Thoracic aorta (tissue), 2 donors: ENCODE results near the gene ACVRL1. TPM values are rescaled to one million over a fixed set of nuclear protein-coding genes. Genes with fewer than 3 reads are reported as not detected.
A peak's percentile ranks its signal among the peaks of the same experiment; 100 is the strongest.

Experiments used
- ATAC-seq: fragments of 150-250 bp; one replicate; pipeline ENCODE4 v1.8.0; 2017; ENCODE audit warnings: low read depth; ENCODE audit not compliant: insufficient number of reproducible peaks, low FRiP score
- DNase-seq: peaks from one replicate; pipeline ENCODE4 v3.0.0-alpha.2; 2020; ENCODE audit warnings: low spot score
- H3K27ac ChIP-seq, 2 donors: fragments of 200-600 bp; sonication (generic); 1 replicate in 1 of 2; 2 replicates in 1 of 2; pipeline ENCODE4 v1.5.1; 2016; ENCODE audit warnings: mild to moderate bottlenecking in 2 of 2, moderate library complexity in 2 of 2
- H3K27me3 ChIP-seq: fragments of 200-600 bp; sonication (generic); replicated peaks from 2 replicates; pipeline ENCODE4 v1.6.0; 2016; ENCODE audit warnings: mild to moderate bottlenecking; ENCODE audit not compliant: insufficient read depth
- H3K36me3 ChIP-seq: fragments of 200-600 bp; sonication (generic); one replicate; pipeline ENCODE4 v1.5.1; 2016
- H3K4me1 ChIP-seq, 2 donors: fragments of 200-600 bp; sonication (generic); 1 replicate in 1 of 2; 2 replicates in 1 of 2; pipeline versions ENCODE4 v1.5.1 to v1.6.0; 2016; ENCODE audit warnings: low read depth in 2 of 2, mild to moderate bottlenecking in 1 of 2; ENCODE audit not compliant: control insufficient read depth in 1 of 2
- H3K4me3 ChIP-seq: fragments of 200-600 bp; sonication (generic); 2 replicates; pipeline ENCODE4 v1.5.1; 2016; ENCODE audit warnings: mild to moderate bottlenecking
- H3K9me3 ChIP-seq: fragments of 200-600 bp; sonication (generic); 2 replicates; pipeline ENCODE4 v1.5.1; 2016
- total RNA-seq, 2 donors: library from RNA; depleted of rRNA; stranded (reverse); fragments of >200 nt; gene quantifications; one replicate each; pipeline versions ENCODE4 v1.1.0 to v1.2.3, GENCODE V29; 2016
- TF ChIP-seq, protein P1 (sequence below): fragments of 200-600 bp; sonication (generic); IDR thresholded peaks from one replicate; pipeline ENCODE4 v1.5.1; 2019; ENCODE audit warnings: antibody characterized with exemption

Gene ACVRL1
- total RNA-seq, 2 donors from 2014 or later = 81.4 to 90.2 TPM

DNA sequence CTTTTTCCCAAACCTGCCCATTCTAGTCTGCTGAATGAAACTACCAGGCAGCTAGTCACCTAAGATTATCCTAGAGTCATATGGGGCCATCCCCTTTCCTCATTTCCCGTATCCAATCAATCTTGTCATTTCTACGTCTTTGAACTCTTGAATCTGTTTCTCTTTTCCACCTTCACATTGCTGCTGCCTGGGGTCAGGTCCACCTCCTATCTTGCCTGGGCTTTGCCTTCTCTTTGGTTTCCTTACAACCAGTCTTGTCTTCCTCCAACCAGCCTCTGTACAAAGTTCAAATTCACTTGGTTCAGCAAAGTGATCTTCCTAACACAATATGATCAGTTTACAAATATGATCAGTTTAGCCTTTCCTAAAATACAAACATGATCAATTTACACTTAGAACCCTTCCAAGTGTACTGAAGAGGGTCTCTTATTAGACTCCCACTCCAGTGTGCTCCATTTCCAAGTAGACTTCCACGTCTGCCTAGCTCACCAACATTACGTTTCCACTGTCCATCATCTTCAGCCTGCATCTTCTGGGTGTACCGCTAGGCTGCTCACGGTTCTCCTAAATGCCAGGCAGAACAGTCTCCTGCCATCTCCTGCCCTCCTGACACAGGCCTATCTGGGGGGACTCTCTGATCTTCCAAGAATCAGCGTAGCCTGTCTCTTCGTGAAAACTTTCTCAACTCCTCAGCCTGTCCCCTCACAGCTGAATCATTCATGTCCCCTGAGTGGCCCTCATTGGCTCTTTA lies 40.1 kb downstream of the ACVRL1 start:
- DNase-seq = no peak
- no peak for ATAC-seq
- H3K27me3 ChIP-seq = no peaks in the 10 kb centered on the region
- no peak overlapping the region for H3K27ac ChIP-seq
- TF ChIP-seq, protein P1, sequence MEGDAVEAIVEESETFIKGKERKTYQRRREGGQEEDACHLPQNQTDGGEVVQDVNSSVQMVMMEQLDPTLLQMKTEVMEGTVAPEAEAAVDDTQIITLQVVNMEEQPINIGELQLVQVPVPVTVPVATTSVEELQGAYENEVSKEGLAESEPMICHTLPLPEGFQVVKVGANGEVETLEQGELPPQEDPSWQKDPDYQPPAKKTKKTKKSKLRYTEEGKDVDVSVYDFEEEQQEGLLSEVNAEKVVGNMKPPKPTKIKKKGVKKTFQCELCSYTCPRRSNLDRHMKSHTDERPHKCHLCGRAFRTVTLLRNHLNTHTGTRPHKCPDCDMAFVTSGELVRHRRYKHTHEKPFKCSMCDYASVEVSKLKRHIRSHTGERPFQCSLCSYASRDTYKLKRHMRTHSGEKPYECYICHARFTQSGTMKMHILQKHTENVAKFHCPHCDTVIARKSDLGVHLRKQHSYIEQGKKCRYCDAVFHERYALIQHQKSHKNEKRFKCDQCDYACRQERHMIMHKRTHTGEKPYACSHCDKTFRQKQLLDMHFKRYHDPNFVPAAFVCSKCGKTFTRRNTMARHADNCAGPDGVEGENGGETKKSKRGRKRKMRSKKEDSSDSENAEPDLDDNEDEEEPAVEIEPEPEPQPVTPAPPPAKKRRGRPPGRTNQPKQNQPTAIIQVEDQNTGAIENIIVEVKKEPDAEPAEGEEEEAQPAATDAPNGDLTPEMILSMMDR = no peak
- H3K4me1 ChIP-seq = peaks cover 0 to 4% of the 10 kb centered on the region in 2 donors
- no peaks in the 10 kb centered on the region for H3K36me3 ChIP-seq
- peaks cover 11% of the 10 kb centered on the region for H3K9me3 ChIP-seq
- no peak overlapping the region for H3K4me3 ChIP-seq

DNA sequence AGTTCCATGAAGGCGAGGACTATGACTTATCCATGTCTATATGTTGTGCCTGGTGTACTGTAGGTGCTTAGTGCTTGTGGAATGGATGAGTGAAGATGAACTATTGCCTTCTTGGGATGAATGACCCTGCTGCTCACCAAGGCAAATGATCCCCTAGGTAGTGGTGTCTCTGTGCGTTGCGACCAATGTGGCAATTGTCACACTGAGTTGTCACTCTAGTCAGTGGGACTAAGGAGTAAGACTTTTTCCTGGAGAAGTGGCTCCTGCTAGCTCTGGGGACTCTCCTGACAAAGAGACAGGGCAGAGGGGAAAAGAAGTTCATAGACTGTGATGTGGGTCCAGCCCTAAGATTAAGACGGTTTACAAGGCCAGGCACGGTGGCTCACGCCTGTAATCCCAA lies 40.8 kb downstream of the ACVRL1 start:
- Histone ChIP-seq H3K4me1 (peaks cover 2 to 5% of the 10 kb centered on the region in 2 donors), H3K27me3 (no peaks in the 10 kb centered on the region), H3K9me3 (peaks cover 11% of the 10 kb centered on the region), H3K36me3 (no peaks in the 10 kb centered on the region), H3K27ac (no peak overlapping the region), H3K4me3 (no peak overlapping the region)
- ATAC-seq (no peak), DNase-seq (no peak)
- TF ChIP-seq, protein P1 = no peak

DNA sequence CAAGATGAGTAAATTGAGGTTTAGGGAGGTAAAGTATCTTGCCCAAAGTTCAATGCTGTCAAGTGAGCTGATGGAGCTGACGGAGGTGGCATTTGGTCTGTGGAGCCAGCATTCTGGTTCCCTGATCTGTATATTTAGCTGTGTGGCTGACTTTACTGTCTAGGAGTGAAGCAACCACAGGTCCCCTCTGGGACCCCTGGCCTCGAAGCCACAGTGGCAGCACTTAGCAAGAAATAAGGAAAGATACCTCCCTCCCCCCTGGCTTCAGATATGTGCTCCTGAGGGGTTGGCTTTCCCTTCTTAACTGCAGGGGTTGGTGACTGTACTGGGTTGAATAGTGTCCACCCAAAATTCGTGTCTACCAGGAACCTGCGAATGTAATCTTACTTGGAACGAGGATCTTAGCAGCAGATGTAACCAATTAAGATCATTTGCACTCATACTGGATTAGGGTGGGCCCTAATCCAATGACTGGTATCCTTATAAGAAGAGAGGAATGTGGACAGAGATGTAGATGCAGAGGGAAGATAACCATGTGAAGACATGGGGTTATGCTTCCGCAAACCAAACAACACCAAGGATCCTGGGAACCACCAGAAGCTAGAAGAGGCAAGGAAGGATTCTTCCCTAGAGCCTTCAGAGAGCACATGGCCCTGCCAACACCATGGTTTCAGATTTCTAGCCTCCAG lies 42.2 kb downstream of the ACVRL1 start:
- DNase-seq (no peak), ATAC-seq (no peak)
- Histone ChIP-seq H3K27me3 (no peaks in the 10 kb centered on the region), H3K27ac (no peak overlapping the region), H3K9me3 (peaks cover 6% of the 10 kb centered on the region), H3K4me1 (peaks cover 13 to 14% of the 10 kb centered on the region in 2 donors), H3K36me3 (no peaks in the 10 kb centered on the region), H3K4me3 (no peak overlapping the region)
- TF ChIP-seq, protein P1 = no peak

DNA sequence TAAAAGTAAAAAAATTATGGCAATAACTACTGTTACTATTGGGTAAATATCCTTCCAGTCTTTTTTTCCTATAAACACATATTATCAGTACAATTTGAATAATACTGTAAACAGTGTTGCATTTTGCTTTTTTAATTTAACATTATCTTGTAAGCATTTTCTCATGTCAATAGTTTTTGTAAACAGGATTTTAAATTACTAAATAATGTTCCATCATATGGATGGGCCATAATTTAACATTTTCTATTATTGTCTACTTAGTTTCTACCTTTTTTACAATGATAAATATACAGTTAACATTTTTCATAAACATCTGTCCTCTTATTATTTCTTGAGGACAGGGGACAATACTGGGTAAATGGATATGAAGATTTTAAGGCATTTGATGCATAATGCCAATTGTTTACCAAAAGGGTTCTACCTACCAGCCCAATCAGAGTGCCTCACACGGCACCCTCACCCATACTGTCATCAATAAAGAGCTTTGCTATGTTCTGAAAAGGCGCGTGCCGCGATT lies 43.4 kb downstream of the ACVRL1 start:
- H3K4me3 ChIP-seq = peak overlapping the region; percentile 89
- H3K27ac ChIP-seq = peak overlapping the region in 1 of 2 donors; percentile 50
- no peaks in the 10 kb centered on the region for H3K9me3 ChIP-seq
- no peaks in the 10 kb centered on the region for H3K27me3 ChIP-seq
- TF ChIP-seq, protein P1 = no peak
- H3K4me1 ChIP-seq = peaks cover 25 to 27% of the 10 kb centered on the region in 2 donors
- DNase-seq (no peak), ATAC-seq (no peak)
- no peaks in the 10 kb centered on the region for H3K36me3 ChIP-seq

DNA sequence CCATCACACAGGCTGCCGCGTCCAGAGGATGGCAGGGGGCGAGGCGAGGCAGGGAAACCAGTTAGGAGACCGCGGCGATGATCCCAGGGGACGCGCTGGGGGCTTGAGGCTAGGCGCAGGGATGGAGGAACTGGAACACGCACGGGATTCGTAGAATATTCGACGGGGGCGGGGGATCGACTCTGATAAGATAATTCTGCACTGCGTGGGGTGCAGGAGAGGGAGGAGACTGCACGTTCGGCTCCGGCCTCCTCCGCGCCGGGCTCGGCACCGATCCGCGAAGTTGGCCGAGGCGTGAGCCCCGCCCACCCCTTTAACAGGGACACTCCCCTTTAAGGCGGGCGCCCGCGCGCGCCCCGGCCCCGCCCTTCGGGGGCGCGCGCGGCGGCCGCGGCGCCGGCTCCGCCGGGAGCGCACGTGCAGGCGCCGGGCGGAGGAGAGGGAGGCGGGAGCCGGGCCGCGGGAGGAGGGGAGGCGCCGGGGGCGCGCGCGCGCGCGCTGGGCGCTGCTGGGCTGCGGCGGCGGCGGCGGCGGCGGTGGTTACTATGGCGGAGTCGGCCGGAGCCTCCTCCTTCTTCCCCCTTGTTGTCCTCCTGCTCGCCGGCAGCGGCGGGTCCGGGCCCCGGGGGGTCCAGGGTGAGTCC lies 44.0 kb downstream of the ACVRL1 start, which contains the start of gene ACVR1B:
ACVR1B (plus strand) TSS at position 501 of the 644 bp plus-strand sequence; CDS start at position 546, 45 bp downstream.
- H3K4me1 ChIP-seq = peaks cover 31% of the 10 kb centered on the region in 2 donors
- no peaks in the 10 kb centered on the region for H3K27me3 ChIP-seq
- no peaks in the 10 kb centered on the region for H3K9me3 ChIP-seq
- DNase-seq = peak; percentile 78
- TF ChIP-seq, protein P1 = no peak
- H3K4me3 ChIP-seq = peak within 1 kb of the TSS; percentile 94
- ATAC-seq = peak; percentile 88
- no peaks in the 10 kb centered on the region for H3K36me3 ChIP-seq
- H3K27ac ChIP-seq = peak within 1 kb of the TSS; percentile 83 to 91
